ENCODE data around the gene CDH22. TPM values are rescaled to one million over a fixed set of nuclear protein-coding genes. Genes with fewer than 3 reads are reported as not detected.
A peak's percentile ranks its signal among the peaks of the same experiment; 100 is the strongest.

Gene CDH22
- total and polyA plus RNA-seq, 4 experiments from 2014 or later, result not detected

- H3K9me3 ChIP-seq (ENCODE audit: control insufficient read depth in 1 of 2, low read length in 2 of 2), result no peaks in the 10 kb centered on the region
- CTCF ChIA-PET (ENCODE audit: partially characterized antibody), result interaction anchor here (0.9 kb wide), 1 partner anchor 10 kb away, joined by 3 read pairs; no protein-coding TSS in a partner anchor
- Mint-ChIP-seq H3K4me1 (peaks cover 0 to 1% (median 0%) of the 10 kb centered on the region in 4 donors), H3K9me3 (peaks cover 0 to 2% (median 0%) of the 10 kb centered on the region in 8 donors), H3K36me3 (no peaks in the 10 kb centered on the region), H3K4me3 (no peak overlapping the region), H3K27ac (no peak overlapping the region), H3K27me3 (peaks cover 22 to 34% of the 10 kb centered on the region in 2 donors)
- H3K27ac ChIP-seq (ENCODE audit: low read depth, low read length), result no peak overlapping the region
- POLR2A ChIA-PET (ENCODE audit: partially characterized antibody), result no interaction called here
- H3K36me3 ChIP-seq (ENCODE audit: insufficient read depth, low read length), result no peaks in the 10 kb centered on the region
- H3K27me3 ChIP-seq (ENCODE audit: insufficient read depth, low read length), result peaks cover 3% of the 10 kb centered on the region
- intact Hi-C loops (cut with micrococcal nuclease), result no loop called here
- no peaks in the 10 kb centered on the region for H3K4me1 ChIP-seq (ENCODE audit: insufficient read depth, low read length)
- no peak overlapping the region for H3K4me3 ChIP-seq (ENCODE audit: low read length in 2 of 2)
- DNase-seq, result no peak
Measured at GRCh38 chr20:46229478-46230105, 78.7 kb downstream of the CDH22 start.

GRCh38 chr20:46228670-46229069 lies 79.6 kb downstream of the CDH22 start:
- H3K4me3 ChIP-seq (ENCODE audit: low read length in 2 of 2), result no peak overlapping the region
- H3K27me3 Mint-ChIP-seq, result peaks cover 24 to 31% of the 10 kb centered on the region in 2 donors
- H3K4me3 Mint-ChIP-seq, result no peak overlapping the region
- H3K27me3 ChIP-seq (ENCODE audit: insufficient read depth, low read length), result peaks cover 3% of the 10 kb centered on the region
- no peaks in the 10 kb centered on the region for H3K9me3 ChIP-seq (ENCODE audit: control insufficient read depth in 1 of 2, low read length in 2 of 2)
- CTCF ChIA-PET (ENCODE audit: partially characterized antibody), result no interaction called here
- H3K36me3 ChIP-seq (ENCODE audit: insufficient read depth, low read length), result no peaks in the 10 kb centered on the region
- POLR2A ChIA-PET (ENCODE audit: partially characterized antibody), result no interaction called here
- no peak for DNase-seq
- H3K27ac Mint-ChIP-seq, result no peak overlapping the region
- H3K4me1 ChIP-seq (ENCODE audit: insufficient read depth, low read length), result no peaks in the 10 kb centered on the region
- H3K9me3 Mint-ChIP-seq, result peaks cover 0 to 2% (median 0%) of the 10 kb centered on the region in 8 donors
- intact Hi-C loops (cut with micrococcal nuclease), result no loop called here
- no peak overlapping the region for H3K27ac ChIP-seq (ENCODE audit: low read depth, low read length)
- H3K36me3 Mint-ChIP-seq, result no peaks in the 10 kb centered on the region
- peaks cover 0 to 2% (median 0%) of the 10 kb centered on the region in 4 donors for H3K4me1 Mint-ChIP-seq

- POLR2A ChIA-PET (ENCODE audit: partially characterized antibody), result no interaction called here
- H3K36me3 Mint-ChIP-seq, result no peaks in the 10 kb centered on the region
Measured at GRCh38 chr20:46227272-46227767, 81.0 kb downstream of the CDH22 start.

GRCh38 chr20:46226602-46227001 lies 81.7 kb downstream of the CDH22 start:
- no peaks in the 10 kb centered on the region for H3K4me1 ChIP-seq (ENCODE audit: insufficient read depth, low read length)
- POLR2A ChIA-PET (ENCODE audit: partially characterized antibody), result no interaction called here
- intact Hi-C loops (cut with micrococcal nuclease), result no loop called here
- CTCF ChIA-PET (ENCODE audit: partially characterized antibody), result no interaction called here
- no peak for DNase-seq
- no peak overlapping the region for H3K4me3 ChIP-seq (ENCODE audit: low read length in 2 of 2)
- H3K27me3 Mint-ChIP-seq, result peaks cover 24 to 27% of the 10 kb centered on the region in 2 donors
- H3K4me1 Mint-ChIP-seq, result peaks cover 0 to 1% (median 0%) of the 10 kb centered on the region in 4 donors
- peaks cover 0 to 2% (median 0%) of the 10 kb centered on the region in 8 donors for H3K9me3 Mint-ChIP-seq
- no peak overlapping the region for H3K4me3 Mint-ChIP-seq
- no peaks in the 10 kb centered on the region for H3K36me3 ChIP-seq (ENCODE audit: insufficient read depth, low read length)
- no peak overlapping the region for H3K27ac Mint-ChIP-seq
- H3K27ac ChIP-seq (ENCODE audit: low read depth, low read length), result no peak overlapping the region
- H3K36me3 Mint-ChIP-seq, result no peaks in the 10 kb centered on the region
- no peaks in the 10 kb centered on the region for H3K9me3 ChIP-seq (ENCODE audit: control insufficient read depth in 1 of 2, low read length in 2 of 2)
- H3K27me3 ChIP-seq (ENCODE audit: insufficient read depth, low read length), result peaks cover 3% of the 10 kb centered on the region

More at GRCh38 chr20:46227272-46227767, 81.0 kb downstream of the CDH22 start:
- no peaks in the 10 kb centered on the region for H3K4me1 ChIP-seq (ENCODE audit: insufficient read depth, low read length)
- Mint-ChIP-seq H3K4me1 (peaks cover 0 to 1% (median 0%) of the 10 kb centered on the region in 4 donors), H3K27ac (no peak overlapping the region), H3K27me3 (peaks cover 24 to 29% of the 10 kb centered on the region in 2 donors), H3K4me3 (peak overlapping the region in 1 of 8 donors; percentile 58), H3K9me3 (peaks cover 0 to 2% (median 0%) of the 10 kb centered on the region in 8 donors)
- H3K4me3 ChIP-seq (ENCODE audit: low read length in 2 of 2), result no peak overlapping the region
- no peak for DNase-seq
- intact Hi-C loops (cut with micrococcal nuclease), result no loop called here
- H3K27ac ChIP-seq (ENCODE audit: low read depth, low read length), result no peak overlapping the region
- CTCF ChIA-PET (ENCODE audit: partially characterized antibody), result no interaction called here
- H3K27me3 ChIP-seq (ENCODE audit: insufficient read depth, low read length), result peaks cover 3% of the 10 kb centered on the region
- no peaks in the 10 kb centered on the region for H3K36me3 ChIP-seq (ENCODE audit: insufficient read depth, low read length)
- no peaks in the 10 kb centered on the region for H3K9me3 ChIP-seq (ENCODE audit: control insufficient read depth in 1 of 2, low read length in 2 of 2)

GRCh38 chr20:46222521-46223007 lies 85.7 kb downstream of the CDH22 start:
- Mint-ChIP-seq H3K36me3 (no peaks in the 10 kb centered on the region), H3K4me1 (peaks cover 0 to 2% (median under 1%) of the 10 kb centered on the region in 4 donors), H3K27me3 (peaks cover 16 to 21% of the 10 kb centered on the region in 2 donors), H3K27ac (no peak overlapping the region), H3K9me3 (peaks cover 0 to 2% (median 0%) of the 10 kb centered on the region in 8 donors), H3K4me3 (no peak overlapping the region)
- ChIA-PET CTCF (ENCODE audit: partially characterized antibody) (no interaction called here), POLR2A (ENCODE audit: partially characterized antibody) (no interaction called here)
- no peaks in the 10 kb centered on the region for H3K36me3 ChIP-seq (ENCODE audit: insufficient read depth, low read length)
- H3K4me1 ChIP-seq (ENCODE audit: insufficient read depth, low read length), result no peaks in the 10 kb centered on the region
- no peaks in the 10 kb centered on the region for H3K27me3 ChIP-seq (ENCODE audit: insufficient read depth, low read length)
- H3K27ac ChIP-seq (ENCODE audit: low read depth, low read length), result no peak overlapping the region
- intact Hi-C loops (cut with micrococcal nuclease), result no loop called here
- DNase-seq, result no peak
- no peak overlapping the region for H3K4me3 ChIP-seq (ENCODE audit: low read length in 2 of 2)
- H3K9me3 ChIP-seq (ENCODE audit: control insufficient read depth in 1 of 2, low read length in 2 of 2), result no peaks in the 10 kb centered on the region

GRCh38 chr20:46221256-46221833 lies 87.0 kb downstream of the CDH22 start:
- peaks cover 6 to 13% of the 10 kb centered on the region in 2 donors for H3K27me3 Mint-ChIP-seq
- no peaks in the 10 kb centered on the region for H3K36me3 ChIP-seq (ENCODE audit: insufficient read depth, low read length)
- no peak for DNase-seq
- intact Hi-C loops (cut with micrococcal nuclease), result no loop called here
- ChIA-PET POLR2A (ENCODE audit: partially characterized antibody) (interaction anchor here (0.6 kb wide), 1 partner anchor 15 kb away, joined by 3 read pairs; no protein-coding TSS in a partner anchor), CTCF (ENCODE audit: partially characterized antibody) (interaction anchor here (0.7 kb wide), 2 partner anchors 172 to 485 kb away, joined by 3 read pairs; no protein-coding TSS in a partner anchor)
- H3K4me3 ChIP-seq (ENCODE audit: low read length in 2 of 2), result no peak overlapping the region
- no peak overlapping the region for H3K4me3 Mint-ChIP-seq
- H3K4me1 ChIP-seq (ENCODE audit: insufficient read depth, low read length), result no peaks in the 10 kb centered on the region
- H3K27ac ChIP-seq (ENCODE audit: low read depth, low read length), result no peak overlapping the region
- no peaks in the 10 kb centered on the region for H3K36me3 Mint-ChIP-seq
- H3K9me3 Mint-ChIP-seq, result no peaks in the 10 kb centered on the region
- H3K4me1 Mint-ChIP-seq, result peaks cover 0 to 2% (median under 1%) of the 10 kb centered on the region in 4 donors
- no peaks in the 10 kb centered on the region for H3K9me3 ChIP-seq (ENCODE audit: control insufficient read depth in 1 of 2, low read length in 2 of 2)
- no peaks in the 10 kb centered on the region for H3K27me3 ChIP-seq (ENCODE audit: insufficient read depth, low read length)
- H3K27ac Mint-ChIP-seq, result no peak overlapping the region

GRCh38 chr20:46220455-46221207 lies 87.7 kb downstream of the CDH22 start:
- intact Hi-C loops (cut with micrococcal nuclease), result no loop called here
- no peak overlapping the region for H3K27ac Mint-ChIP-seq

More at GRCh38 chr20:46220455-46221207, 87.7 kb downstream of the CDH22 start:
- Mint-ChIP-seq H3K9me3 (no peaks in the 10 kb centered on the region), H3K4me3 (no peak overlapping the region), H3K27me3 (peaks cover 6 to 9% of the 10 kb centered on the region in 2 donors), H3K4me1 (peaks cover 0 to 2% (median under 1%) of the 10 kb centered on the region in 4 donors), H3K36me3 (no peaks in the 10 kb centered on the region)
- no peaks in the 10 kb centered on the region for H3K9me3 ChIP-seq (ENCODE audit: control insufficient read depth in 1 of 2, low read length in 2 of 2)
- no peak overlapping the region for H3K27ac ChIP-seq (ENCODE audit: low read depth, low read length)
- H3K27me3 ChIP-seq (ENCODE audit: insufficient read depth, low read length), result no peaks in the 10 kb centered on the region
- no peak for DNase-seq
- H3K4me1 ChIP-seq (ENCODE audit: insufficient read depth, low read length), result no peaks in the 10 kb centered on the region
- POLR2A ChIA-PET (ENCODE audit: partially characterized antibody), result interaction anchor here (0.6 kb wide), 1 partner anchor 15 kb away, joined by 3 read pairs; no protein-coding TSS in a partner anchor
- CTCF ChIA-PET (ENCODE audit: partially characterized antibody), result interaction anchor here (0.7 kb wide), 2 partner anchors 171 to 485 kb away, joined by 3 read pairs; no protein-coding TSS in a partner anchor
- H3K36me3 ChIP-seq (ENCODE audit: insufficient read depth, low read length), result no peaks in the 10 kb centered on the region
- H3K4me3 ChIP-seq (ENCODE audit: low read length in 2 of 2), result no peak overlapping the region
